HG02678 (cell line): ENCODE measurements around the gene THEMIS.
A peak's percentile ranks its signal among the peaks of the same experiment; 100 is the strongest.
"Not testable (repeated sequence)": the region's sequence is repeated elsewhere in the genome, so short reads cannot be mapped to it uniquely, and the experiment has no call there.

Experiments used
- ATAC-seq: cut with Tn5 transposase; IDR thresholded peaks from one replicate; pipeline ENCODE4 v1.9.1; 2021; ENCODE audit warnings: mild to moderate bottlenecking, moderate library complexity; ENCODE audit not compliant: unreplicated experiment

THEMIS gene

GRCh38 chr6:127918506-127919427, 17.9 kb upstream of the THEMIS start:
- ATAC-seq = peak; percentile 65

DNA sequence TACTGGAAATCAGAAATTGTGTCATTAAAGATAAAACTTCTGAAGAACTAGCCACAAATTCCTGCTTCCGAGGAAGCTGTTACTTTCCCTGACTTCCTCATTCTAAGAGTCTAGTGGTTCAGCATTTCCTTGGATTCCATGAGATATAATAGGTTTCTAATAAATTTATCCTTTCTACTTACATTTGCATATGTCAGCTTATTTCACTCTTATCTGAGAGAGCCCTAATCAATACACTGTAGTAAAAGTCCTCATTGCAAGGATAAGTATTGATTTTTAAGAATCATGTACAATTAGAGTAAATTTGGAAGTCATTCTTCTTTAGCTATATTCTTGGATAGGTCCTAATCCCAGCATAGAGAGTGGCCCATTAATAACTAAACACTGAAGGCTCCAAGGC, 16.9 kb upstream of the THEMIS start:
- no peak for ATAC-seq

DNA sequence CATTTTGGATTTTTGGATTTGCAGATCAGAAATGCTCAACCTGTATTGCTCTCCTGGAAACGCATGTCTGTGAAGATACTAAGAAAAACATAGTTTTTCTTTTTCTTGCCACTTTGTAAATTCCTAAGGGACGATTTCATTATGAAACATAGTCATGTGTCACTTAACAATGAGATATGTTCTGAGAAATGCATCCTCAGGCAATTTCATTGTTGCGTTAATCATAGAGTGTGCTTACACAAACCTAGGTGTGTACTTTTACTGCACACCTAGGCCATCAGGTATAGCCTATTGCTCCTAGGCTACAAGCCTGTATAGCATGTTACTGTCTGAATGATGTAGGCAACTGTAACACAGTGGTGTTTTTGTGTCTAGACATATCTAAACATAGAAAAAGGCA, 13.4 kb upstream of the THEMIS start:
- ATAC-seq = no peak

GRCh38 chr6:127912914-127913313, 12.1 kb upstream of the THEMIS start:
- no peak for ATAC-seq

DNA sequence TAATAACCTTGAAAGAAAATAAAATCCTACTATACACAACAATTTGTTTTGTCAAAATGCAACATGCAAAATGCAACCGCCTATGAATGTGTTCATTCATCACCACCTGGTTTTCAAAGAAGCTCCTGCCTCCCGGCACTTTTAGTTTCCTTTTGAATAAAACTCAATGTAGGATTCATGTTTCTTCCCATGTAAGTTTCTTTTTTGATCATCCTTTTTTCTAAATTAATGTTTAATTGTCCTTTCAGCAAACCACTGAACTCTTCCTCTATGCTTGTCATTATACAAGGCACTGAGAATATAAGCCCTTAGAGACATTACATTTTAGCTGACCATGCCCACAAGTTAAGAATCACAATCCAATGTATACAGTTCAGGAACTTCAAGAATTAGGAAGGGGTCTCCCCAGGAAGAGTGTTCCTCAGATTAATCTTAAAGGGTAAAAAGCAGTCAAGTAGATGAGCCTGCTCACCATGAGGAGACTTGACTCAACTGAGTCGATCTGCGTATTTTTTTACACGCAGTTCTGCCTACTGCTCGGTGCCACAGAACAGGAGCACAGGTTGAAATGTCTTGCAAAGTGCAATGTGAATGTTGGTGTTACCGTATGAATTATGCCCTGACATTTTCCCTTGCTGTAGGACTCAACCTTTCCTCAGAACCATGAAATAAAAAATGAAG, 7.2 kb upstream of the THEMIS start:
- ATAC-seq = peak; percentile 81

DNA sequence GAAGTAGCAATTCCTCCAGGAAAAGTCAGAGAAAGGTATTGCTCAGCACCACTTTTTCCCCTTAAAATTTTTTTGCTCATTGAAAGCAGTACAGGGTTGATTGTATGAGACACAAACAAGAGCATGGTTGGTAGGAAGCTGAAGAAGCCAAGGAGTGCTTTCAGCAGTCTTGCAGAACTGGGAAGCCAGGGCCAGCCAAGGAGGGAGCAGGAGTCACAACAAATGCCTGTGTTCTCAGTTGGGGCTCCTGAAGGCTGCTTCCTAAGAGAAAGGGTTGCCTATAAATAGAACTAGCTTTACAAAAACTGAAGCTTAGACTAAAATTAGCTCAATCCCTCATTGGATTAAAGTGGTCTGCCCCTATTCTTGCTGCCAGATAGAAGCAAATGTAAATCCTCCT, 3.3 kb upstream of the THEMIS start:
- ATAC-seq = no peak

DNA sequence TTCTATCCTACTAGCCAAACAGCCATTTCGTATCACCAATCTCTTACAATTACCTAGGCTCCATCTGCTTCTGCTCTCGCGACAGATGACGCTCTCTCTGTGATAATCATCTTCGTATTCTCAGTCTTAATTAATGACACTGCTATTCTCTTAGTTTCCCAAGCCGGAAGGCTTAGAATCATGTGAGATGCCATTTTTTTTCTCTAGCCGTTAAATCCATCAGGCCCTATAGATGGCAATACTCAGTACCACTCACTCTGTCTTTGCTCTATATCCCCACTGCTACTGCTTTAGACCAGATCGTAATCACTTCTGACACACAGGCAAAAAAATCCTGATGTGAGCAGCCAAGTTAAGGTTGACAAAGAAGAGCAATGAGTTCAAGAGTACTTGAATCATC, 2.1 kb upstream of the THEMIS start:
- ATAC-seq = no peak

GRCh38 chr6:127897484-127897883, 3.4 kb downstream of the THEMIS start:
- ATAC-seq = no peak

- no peak for ATAC-seq
These were observed 6.8 kb downstream of the THEMIS start for GRCh38 chr6:127894051-127894450.

- ATAC-seq = no peak
These were observed 7.3 kb downstream of the THEMIS start for GRCh38 chr6:127893541-127893940.

DNA sequence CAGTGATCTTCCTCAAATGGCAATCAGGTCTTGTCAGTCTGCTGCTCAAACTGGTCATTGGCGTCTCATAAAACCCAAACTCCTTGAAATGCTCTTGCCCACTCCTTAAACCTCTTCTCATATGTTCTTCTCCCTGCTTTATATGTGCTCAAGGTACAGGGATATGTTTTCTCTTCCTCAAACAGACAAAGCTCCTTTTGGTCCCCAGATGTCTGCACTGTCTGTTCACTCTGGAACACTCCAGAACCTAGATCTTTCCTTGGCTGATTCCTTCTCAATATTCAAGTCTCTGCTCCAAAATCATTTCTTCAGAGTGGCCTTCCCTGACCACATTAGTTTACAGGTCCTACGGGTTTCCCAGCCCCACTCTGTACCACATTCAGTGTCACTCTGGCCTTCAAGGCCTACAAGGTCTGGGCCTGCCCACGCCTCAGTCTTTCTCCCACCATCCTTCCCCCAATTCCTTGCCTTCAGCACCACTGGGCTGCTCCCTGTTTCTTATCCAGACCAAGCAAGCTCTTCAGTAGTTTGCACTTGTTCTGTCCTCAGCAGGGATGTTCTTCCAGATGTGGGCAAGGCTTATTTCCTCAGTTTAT, 9.0 kb downstream of the THEMIS start:
- ATAC-seq = no peak

- ATAC-seq = no peak
These were observed 14.3 kb downstream of the THEMIS start for GRCh38 chr6:127886603-127887002.

- ATAC-seq = no peak
These were observed 16.7 kb downstream of the THEMIS start for GRCh38 chr6:127884134-127884533.

- ATAC-seq = not testable (repeated sequence)
These were observed 18.9 kb downstream of the THEMIS start for GRCh38 chr6:127881949-127882348.

DNA sequence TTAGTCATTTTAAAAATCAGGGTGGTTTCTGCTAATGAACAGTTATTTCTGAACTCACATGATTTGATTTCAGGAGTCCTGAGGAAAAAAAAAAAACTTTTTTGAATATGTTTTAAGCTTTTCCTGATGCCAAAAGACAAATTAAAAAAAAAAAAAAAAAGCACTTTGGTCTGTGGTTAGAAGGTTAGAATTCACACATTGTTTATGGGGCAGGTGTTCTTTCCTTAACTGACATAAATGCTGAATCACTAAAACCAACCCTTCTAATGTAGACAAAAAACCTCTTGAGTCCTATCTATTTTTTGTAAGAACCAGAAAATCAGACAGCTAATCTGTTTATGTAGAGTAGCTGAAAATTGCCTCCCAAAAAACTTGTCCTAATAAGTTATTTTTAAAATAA, 20.4 kb downstream of the THEMIS start:
- ATAC-seq = no peak

- ATAC-seq = no peak
These were observed 21.2 kb downstream of the THEMIS start for GRCh38 chr6:127879685-127880084.

- no peak for ATAC-seq
These were observed 22.7 kb downstream of the THEMIS start for GRCh38 chr6:127878115-127878514.

DNA sequence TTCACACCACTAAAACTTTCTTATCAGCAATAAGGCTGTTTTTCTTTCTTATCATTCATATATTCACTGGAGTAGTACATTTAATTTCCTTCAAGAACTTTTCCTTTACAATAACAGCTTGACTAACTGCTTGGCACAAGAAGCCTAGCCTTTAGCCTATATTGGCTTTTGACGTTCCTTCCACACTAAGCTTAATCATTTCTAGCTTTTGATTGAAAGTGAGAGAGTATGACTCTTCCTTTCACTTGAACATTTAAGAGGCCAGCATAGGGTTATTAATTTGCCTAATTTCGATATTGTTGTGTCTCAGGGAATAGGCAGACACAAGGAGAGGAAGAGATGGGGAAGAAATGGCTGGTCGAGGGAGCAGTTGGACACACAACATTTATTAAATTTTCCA, 23.6 kb downstream of the THEMIS start:
- peak; percentile 57 for ATAC-seq

DNA sequence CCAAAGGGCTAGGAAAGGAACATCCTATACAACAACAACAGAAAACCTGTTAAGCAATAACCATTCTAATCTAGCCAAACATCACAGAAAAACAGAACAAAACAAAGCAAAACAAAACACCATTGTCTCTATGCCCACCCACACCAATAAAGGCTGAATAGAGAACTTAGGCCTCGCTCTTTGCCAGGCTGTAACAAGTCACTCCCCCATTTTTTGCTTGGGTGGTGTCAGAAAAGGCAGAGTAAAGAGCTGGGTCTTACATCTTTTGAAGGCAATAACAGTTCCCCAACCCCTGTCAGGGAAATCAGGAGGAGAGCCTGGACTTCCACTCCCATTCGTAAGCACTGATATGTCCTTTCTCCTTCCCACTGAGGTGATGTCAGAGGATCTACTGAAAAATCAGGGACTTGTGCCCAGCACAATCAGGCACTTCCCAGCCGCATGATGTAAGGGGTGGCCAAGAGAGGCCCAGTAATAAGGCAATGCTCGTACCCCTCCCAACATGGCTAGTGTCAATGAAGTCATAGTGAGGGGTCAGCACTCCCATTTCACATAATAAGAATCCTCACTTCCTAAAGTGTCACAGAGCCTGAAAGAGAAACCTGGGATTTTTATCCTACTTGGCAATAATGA, 31.0 kb downstream of the THEMIS start:
- ATAC-seq = no peak

GRCh38 chr6:127869183-127869582, 31.7 kb downstream of the THEMIS start:
- no peak for ATAC-seq

DNA sequence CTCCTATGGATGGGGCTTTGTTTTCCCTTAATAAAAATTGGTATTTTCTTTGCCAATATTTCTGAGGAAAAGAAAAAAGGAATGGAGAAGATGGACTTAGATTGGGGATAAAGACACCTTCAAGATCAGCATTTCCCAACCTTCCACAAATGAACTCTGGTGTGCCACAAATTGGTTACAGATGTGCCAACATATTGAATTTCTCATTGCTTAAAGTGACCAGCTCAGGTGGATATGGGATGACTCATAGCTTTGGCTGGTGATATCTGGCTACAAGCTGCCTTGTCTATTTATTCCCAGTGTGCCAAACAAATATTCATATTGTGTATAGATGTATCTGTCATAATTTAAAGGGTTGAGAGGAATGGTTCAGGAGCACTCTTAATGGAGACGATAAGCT, 32.5 kb downstream of the THEMIS start:
- no peak for ATAC-seq
